Kasumi-1 (cell line): ENCODE data around the gene PLA2G15.
"Not testable (repeated sequence)": the region's sequence is repeated elsewhere in the genome, so short reads cannot be mapped to it uniquely, and the experiment has no call there.

Experiments used
- DNase-seq, 2 experiments: peaks; one replicate each; lab custom pipeline; 2025; lab: John Stamatoyannopoulos, UW

Gene PLA2G15

GRCh38 chr16:68279726-68280558 is 34.8 kb downstream of the PLA2G15 start:
- no peak for DNase-seq

GRCh38 chr16:68281368-68282063 is 36.3 kb downstream of the PLA2G15 start:
- DNase-seq, result no peak

DNA sequence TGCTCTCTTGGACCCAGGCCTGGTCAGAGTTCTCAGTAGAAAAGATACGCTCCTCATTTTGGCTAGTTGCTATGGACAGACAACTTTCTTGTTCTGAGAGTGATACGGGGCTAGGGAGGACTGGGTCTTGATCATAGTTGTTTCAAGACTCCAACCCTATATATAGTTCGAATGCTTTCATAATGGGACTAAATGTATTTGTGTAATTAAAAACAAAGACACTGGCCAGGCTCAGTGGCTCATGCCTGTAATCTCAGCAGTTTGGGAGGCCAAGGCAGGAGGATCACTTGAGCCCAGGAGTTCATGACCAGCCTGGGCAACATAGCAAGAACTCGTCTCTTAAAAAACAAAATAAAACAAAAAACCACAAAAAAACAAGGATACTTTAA is 36.9 kb downstream of the PLA2G15 start:
- no peak for DNase-seq

GRCh38 chr16:68283346-68283745 is 38.2 kb downstream of the PLA2G15 start:
- DNase-seq, result peak in 1 of 2 experiments; percentile 31

DNA sequence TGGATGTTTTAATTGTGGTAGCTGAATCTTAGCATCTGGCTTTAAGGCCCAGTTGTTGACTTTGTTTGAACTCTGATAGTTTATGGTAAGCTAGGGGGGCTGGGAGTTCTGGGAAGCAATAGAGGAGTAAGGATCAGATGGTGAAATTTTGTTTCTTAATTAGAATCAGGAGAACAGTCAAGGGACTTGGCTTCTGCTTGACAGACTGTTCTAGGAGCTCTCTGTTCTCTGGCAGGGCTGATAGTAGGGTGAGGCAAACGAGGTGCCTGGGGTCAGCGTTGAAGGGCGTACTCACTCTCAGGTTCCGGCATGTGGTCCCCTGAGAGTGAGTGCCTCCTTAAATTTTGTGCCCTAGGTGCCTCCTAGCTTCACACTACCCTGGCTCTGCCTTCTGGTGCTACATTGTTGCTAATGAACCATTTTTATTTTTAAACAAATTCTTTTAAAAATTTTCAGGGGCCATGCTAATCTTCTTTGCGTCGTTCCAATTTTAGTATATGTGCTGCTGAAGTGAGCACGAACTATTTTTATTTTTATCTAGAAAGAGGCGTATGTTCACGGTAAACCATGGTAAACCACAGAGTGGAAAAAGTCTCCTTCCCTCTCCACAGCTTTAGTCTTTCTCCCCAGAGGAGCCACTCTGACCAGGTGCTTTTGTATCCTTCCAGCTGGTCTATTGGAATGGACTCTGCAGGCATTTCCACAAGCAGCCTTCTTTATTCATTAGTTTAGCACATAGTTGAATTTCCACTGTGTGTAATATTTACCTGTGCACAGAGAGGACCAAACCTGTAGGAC is 38.8 kb downstream of the PLA2G15 start:
- no peak for DNase-seq

- peak; percentile 77 to 85 for DNase-seq
These were observed 39.7 kb downstream of the PLA2G15 start for GRCh38 chr16:68284847-68285246.

GRCh38 chr16:68285683-68286082 is 40.5 kb downstream of the PLA2G15 start:
- DNase-seq, result no peak

- peak; percentile 94 to 97 for DNase-seq
These were observed 41.2 kb downstream of the PLA2G15 start for GRCh38 chr16:68286153-68287074.

GRCh38 chr16:68287276-68288251 is 42.4 kb downstream of the PLA2G15 start:
- no peak for DNase-seq

DNA sequence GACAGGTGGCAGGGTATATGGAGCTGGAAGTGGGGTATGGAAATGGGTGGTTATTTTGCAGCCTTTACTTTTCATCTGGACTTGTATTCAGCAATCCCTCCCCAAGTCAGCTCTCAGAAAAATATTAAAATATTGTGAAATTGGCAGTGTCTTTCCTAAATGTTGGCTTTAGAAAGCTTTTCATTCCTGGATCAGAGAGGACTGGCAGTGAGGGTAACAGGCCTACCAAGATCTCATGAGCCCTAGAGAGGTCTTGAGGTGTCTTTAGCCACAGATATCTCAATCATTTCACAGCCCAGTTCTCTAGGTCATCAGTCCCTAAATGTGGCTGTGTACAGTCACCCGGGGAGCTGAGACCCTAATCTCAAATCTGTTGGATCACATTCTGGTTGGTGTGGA is 43.1 kb downstream of the PLA2G15 start:
- no peak for DNase-seq

- DNase-seq, result not testable (repeated sequence)
These were observed 43.6 kb downstream of the PLA2G15 start for GRCh38 chr16:68288796-68289195.

- DNase-seq, result no peak
These were observed 44.0 kb downstream of the PLA2G15 start for GRCh38 chr16:68289202-68289601.

GRCh38 chr16:68289621-68290329 is 44.6 kb downstream of the PLA2G15 start:
- peak; percentile 52 to 63 for DNase-seq

GRCh38 chr16:68290450-68290849 is 45.3 kb downstream of the PLA2G15 start:
- no peak for DNase-seq

GRCh38 chr16:68291227-68291626 is 46.1 kb downstream of the PLA2G15 start:
- no peak for DNase-seq

GRCh38 chr16:68292425-68292824 is 47.3 kb downstream of the PLA2G15 start:
- DNase-seq, result no peak

DNA sequence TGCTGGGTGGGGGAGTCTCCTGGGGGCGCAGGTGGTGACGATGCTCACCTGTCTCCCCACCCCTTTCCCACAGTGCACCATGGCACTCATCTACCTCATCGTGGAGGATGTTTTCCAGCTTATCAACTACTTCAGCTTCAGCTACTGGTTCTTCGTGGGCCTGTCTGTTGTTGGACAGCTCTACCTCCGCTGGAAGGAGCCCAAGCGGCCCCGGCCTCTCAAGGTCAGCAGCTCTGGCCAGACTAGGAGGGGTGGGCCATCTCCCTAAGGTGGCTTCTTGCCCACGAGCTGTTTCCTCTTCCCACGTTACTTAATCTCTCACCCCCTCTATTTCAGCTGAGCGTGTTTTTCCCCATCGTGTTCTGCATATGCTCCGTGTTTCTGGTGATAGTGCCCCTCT is 51.1 kb downstream of the PLA2G15 start:
- DNase-seq, result no peak

DNA sequence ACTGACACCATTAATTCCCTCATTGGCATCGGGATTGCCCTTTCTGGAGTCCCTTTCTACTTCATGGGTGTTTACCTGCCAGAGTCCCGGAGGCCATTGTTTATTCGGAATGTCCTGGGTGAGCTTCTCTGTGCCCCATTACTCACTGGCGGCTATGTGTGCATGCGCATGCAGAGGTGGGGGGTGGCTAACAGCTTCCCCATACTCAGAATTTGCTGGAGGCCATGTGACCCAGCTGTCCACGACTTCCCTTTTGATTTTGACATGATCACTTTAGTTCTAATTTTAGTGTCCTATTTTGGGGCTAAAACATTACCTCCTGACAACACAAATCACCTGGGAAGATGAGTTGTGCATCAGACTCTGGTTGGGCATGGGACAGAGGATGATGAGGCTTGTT is 51.5 kb downstream of the PLA2G15 start:
- no peak for DNase-seq

DNA sequence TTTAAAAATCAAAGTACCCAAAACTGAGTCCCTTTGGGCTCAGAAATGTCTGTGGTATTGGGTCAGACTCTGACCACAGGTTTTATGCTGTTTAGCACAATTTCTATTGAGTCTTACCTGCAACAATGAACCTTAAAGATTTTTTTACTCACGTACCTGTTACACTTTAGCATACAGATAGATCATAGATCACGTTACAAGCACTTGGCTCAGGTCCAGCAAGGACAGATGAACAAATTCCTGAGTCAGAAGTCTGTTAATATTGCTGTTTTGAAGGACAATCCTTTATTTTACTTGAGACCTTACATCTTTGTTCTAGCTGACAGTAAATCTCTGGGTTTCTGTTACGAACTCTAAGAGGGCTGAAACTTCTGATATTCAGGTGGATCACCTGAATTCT is 52.7 kb downstream of the PLA2G15 start:
- DNase-seq, result no peak

DNA sequence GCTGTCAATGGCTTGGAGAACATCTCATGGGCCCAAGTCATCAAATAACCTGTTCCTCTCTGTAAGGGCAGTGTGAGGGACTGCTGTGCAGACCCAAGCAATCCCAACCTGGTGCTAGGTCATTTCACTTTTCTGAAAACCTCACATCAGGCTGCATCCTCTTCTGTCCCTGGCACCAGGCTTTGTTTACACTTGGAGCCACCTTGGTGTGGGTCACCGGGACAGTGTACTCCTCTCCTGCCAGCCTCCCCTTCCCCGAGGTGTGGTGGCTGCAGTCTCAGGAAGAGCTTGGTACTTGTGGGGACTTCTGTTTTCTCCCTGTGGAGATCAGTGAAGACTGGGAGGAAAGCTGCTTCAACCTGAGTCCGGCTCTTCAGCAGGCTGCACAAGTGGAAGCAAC is 53.1 kb downstream of the PLA2G15 start:
- DNase-seq, result no peak
